B cell (primary cell): ENCODE measurements around the gene HIP1. TPM values are rescaled to one million over a fixed set of nuclear protein-coding genes. Genes with fewer than 3 reads are reported as not detected.

Source experiments
- ATAC-seq: fragments of 200-7000 bp; cut with Tn5 transposase; one replicate; pipeline ENCODE4 v1.10.0; 2021; ENCODE audit warnings: low read depth, mild to moderate bottlenecking, moderate number of reproducible peaks, moderate library complexity
- CTCF ChIA-PET: fragments of 350-600 bp; sonication (Branson Sonifier 250); formaldehyde crosslinking; loops from one replicate; lab custom pipeline; 2021; ENCODE audit warnings: antibody characterized with exemption, inconsistent platforms; lab: Charles Lee
- POLR2A ChIA-PET: fragments of 350-600 bp; sonication (Branson Sonifier 250); formaldehyde crosslinking; loops from one replicate; lab custom pipeline; 2021; ENCODE audit warnings: antibody characterized with exemption; lab: Charles Lee
- DNase-seq: peaks from one replicate; pipeline ENCODE4 v3.0.0; 2013
- H2AFZ ChIP-seq: 2 replicates; pipeline ENCODE4 v1.6.1; 2012; ENCODE audit warnings: mild to moderate bottlenecking, low read depth, low read length; ENCODE audit not compliant: insufficient read depth, poor library complexity, severe bottlenecking
- H3K27ac ChIP-seq, 2 donors: 1 replicate in 1 of 2; 2 replicates in 1 of 2; pipeline ENCODE4 v1.5.1; 2012 to 2013; ENCODE audit warnings: low read length in 2 of 2, mild to moderate bottlenecking in 2 of 2, moderate library complexity in 1 of 2
- H3K27me3 ChIP-seq, 4 experiments: fragments of 200-600 bp in 1 of 4; sonication (generic) in 1 of 4; replicated peaks in 1 of 4; 1 replicate in 2 of 4; 2 replicates in 2 of 4; pipeline versions ENCODE4 v1.6.1 to v1.7.0; 2013 to 2016; ENCODE audit warnings: low read length in 3 of 4, mild to moderate bottlenecking in 2 of 4, mixed read lengths in 1 of 4, moderate library complexity in 1 of 4; ENCODE audit not compliant: insufficient read depth in 4 of 4, control insufficient read depth in 3 of 4; ENCODE audit errors: control extremely low read depth in 1 of 4
- H3K36me3 ChIP-seq, 2 experiments: replicated peaks in 1 of 2; 1 replicate in 1 of 2; 2 replicates in 1 of 2; pipeline versions ENCODE4 v1.6.1 to v1.7.1; 2013; ENCODE audit warnings: low read length in 1 of 2; ENCODE audit not compliant: insufficient read depth in 2 of 2, control insufficient read depth in 1 of 2; ENCODE audit errors: control extremely low read depth in 1 of 2, extremely low read depth in 1 of 2
- H3K4me1 ChIP-seq, 2 donors: fragments of 200-600 bp in 1 of 2; sonication (generic) in 1 of 2; 1 replicate in 1 of 2; 2 replicates in 1 of 2; pipeline versions ENCODE4 v1.5.1 to v1.6.1; 2013 to 2017; ENCODE audit warnings: low read length in 2 of 2; ENCODE audit not compliant: control insufficient read depth in 2 of 2, insufficient read depth in 2 of 2
- H3K4me2 ChIP-seq: replicated peaks from 2 replicates; pipeline ENCODE3; 2012; ENCODE audit warnings: mild to moderate bottlenecking, low read depth, low read length; ENCODE audit not compliant: poor library complexity, severe bottlenecking
- H3K4me3 ChIP-seq, 5 experiments: fragments of 200-600 bp in 1 of 5; sonication (generic) in 1 of 5; 1 replicate in 3 of 5; 2 replicates in 2 of 5; pipeline versions ENCODE4 v1.5.1 to v1.7.0; 2011 to 2016; ENCODE audit warnings: low read length in 4 of 5, mild to moderate bottlenecking in 4 of 5, low read depth in 2 of 5, control low read depth in 1 of 5, moderate library complexity in 1 of 5; ENCODE audit not compliant: insufficient read depth in 1 of 5; ENCODE audit errors: control extremely low read depth in 1 of 5, extremely low read depth in 1 of 5
- H3K79me2 ChIP-seq: fragments of 200-600 bp; sonication (generic); one replicate; pipeline ENCODE4 v1.6.0; 2016; ENCODE audit warnings: low read length; ENCODE audit not compliant: control insufficient read depth, insufficient read depth
- H3K9ac ChIP-seq: fragments of 200-600 bp; sonication (generic); 2 replicates; pipeline ENCODE4 v1.6.1; 2017; ENCODE audit warnings: mild to moderate bottlenecking, low read length, moderate library complexity
- H3K9me3 ChIP-seq, 3 donors: one replicate each; pipeline versions ENCODE4 v1.6.1 to v1.7.1; 2013; ENCODE audit warnings: low read length in 2 of 3; ENCODE audit not compliant: control insufficient read depth in 2 of 3, insufficient read depth in 1 of 3; ENCODE audit errors: control extremely low read depth in 1 of 3
- H4K20me1 ChIP-seq: 2 replicates; pipeline ENCODE4 v1.6.0; 2012; ENCODE audit warnings: mild to moderate bottlenecking, low read length; ENCODE audit not compliant: insufficient read depth, control insufficient read depth, poor library complexity, severe bottlenecking
- H3K27ac Mint-ChIP-seq: one replicate; pipeline ENCODE4 v1.8.0; 2021; ENCODE audit warnings: mixed read lengths
- H3K27me3 Mint-ChIP-seq: one replicate; pipeline ENCODE4 v1.8.0; 2021; ENCODE audit warnings: mixed read lengths
- H3K4me1 Mint-ChIP-seq: one replicate; pipeline ENCODE4 v1.8.0; 2021; ENCODE audit warnings: mixed read lengths
- H3K4me3 Mint-ChIP-seq: one replicate; pipeline ENCODE4 v1.8.0; 2021; ENCODE audit warnings: mixed read lengths
- H3K9me3 Mint-ChIP-seq: one replicate; pipeline ENCODE4 v1.8.0; 2022; ENCODE audit warnings: mixed read lengths; ENCODE audit not compliant: insufficient read depth
- CTCF ChIP-seq: fragments of 200-600 bp; IDR thresholded peaks from one replicate; pipeline ENCODE4 v1.8.0; 2022; ENCODE audit warnings: antibody characterized with exemption, mild to moderate bottlenecking
- EZH2 ChIP-seq: IDR thresholded peaks from 2 replicates; pipeline ENCODE4 v1.6.1; 2012; ENCODE audit warnings: borderline replicate concordance, low read depth, mild to moderate bottlenecking, moderate library complexity, low read length; ENCODE audit not compliant: insufficient read depth, poor library complexity, severe bottlenecking
- WGBS: methylation state at CpG from one replicate; pipeline ENCODE4 v1.1.5; 2013; ENCODE audit warnings: missing lambda C conversion rate; ENCODE audit not compliant: insufficient coverage; 5-methylcytosine and 5-hydroxymethylcytosine counted together
- intact Hi-C: fragments of 100-400 bp; cut with micrococcal nuclease; formaldehyde crosslinking; loops from one replicate; pipeline ENCODE4 v1.10.0; 2022
- polyA plus RNA-seq: library from polyadenylated mRNA; depleted of rRNA; stranded (reverse); fragments of >200 nt; gene quantifications from 2 replicates; pipeline ENCODE4 v1.2.3, GENCODE V29; 2012
- total RNA-seq, 2 donors: library from RNA; stranded (reverse); fragments of 120-200 nt in 1 of 2; gene quantifications; 1 replicate in 1 of 2; 2 replicates in 1 of 2; pipeline versions ENCODE4 v1.2.3 to v1.2.4, GENCODE V29; 2013 to 2022

The HIP1 gene
- total and polyA plus RNA-seq, 2 donors (not counting 1 experiment from before 2014, with no cell fraction given), result 6.5 to 16.7 TPM

DNA sequence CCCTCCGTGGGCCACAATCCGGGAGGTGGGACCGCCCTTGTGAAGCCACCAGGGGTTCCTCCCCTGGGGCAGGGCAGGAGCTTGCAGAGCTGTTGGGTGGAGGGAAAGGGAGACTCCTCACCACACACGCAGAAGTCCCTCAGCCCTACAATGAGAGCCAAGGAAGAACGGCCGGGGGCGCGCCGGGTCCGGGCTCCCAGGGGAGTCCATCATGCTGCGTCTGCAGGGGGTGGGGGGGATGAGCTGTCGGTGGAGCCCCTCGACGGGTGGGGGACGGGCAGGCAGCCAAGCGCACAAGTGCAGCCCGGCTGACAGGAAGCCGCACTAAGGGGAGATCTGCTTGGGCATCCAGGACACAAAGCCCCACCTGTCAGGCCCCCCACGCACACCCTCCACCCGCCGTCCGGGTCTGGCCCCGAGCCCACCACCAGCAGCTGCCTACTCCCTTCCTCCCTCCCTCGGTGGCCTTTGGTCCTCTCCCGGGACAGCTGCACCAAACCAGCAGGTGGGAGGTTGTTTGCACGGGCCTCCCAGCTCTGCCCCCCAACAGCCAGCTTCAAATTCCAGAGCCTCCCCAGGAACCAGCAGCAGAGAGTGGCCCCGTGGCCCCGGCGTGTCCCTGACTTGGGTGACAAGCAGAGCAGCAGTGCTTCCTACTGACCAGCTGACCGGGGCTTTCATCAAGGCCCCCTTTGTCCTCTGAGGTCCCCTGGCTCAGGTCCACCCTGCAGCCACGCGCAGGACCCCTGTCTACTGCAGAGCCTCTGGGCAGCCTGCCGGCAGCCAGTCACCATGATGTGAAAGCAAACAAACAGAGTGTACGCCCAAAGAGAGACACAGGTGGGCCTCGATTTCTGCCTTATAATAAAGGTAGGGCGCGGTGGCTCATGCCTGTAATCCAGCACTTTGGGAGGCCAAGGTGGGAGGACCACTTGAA lies 50.3 kb downstream of the HIP1 start:
- Histone ChIP-seq H3K4me1 (peaks cover 34 to 37% of the 10 kb centered on the region in 2 donors), H2AFZ (peak overlapping the region; percentile 56), H3K27ac (no peak overlapping the region), H4K20me1 (no peaks in the 10 kb centered on the region), H3K9ac (peak overlapping the region; percentile 53), H3K4me2 (peak overlapping the region; percentile 77), H3K79me2 (no peaks in the 10 kb centered on the region), H3K4me3 (peak overlapping the region in 4 of 5 experiments; percentile 8 to 39 (median 28)), H3K27me3 (peaks cover 0 to 5% (median 0%) of the 10 kb centered on the region in 4 experiments), H3K36me3 (no peaks in the 10 kb centered on the region), H3K9me3 (no peaks in the 10 kb centered on the region)
- ChIA-PET CTCF (no interaction called here), POLR2A (interaction anchor here (0.6 kb wide), 1 partner anchor 8 kb away, joined by 6 read pairs; no protein-coding TSS in a partner anchor)
- peak overlapping the region; percentile 74 for H3K4me3 Mint-ChIP-seq
- H3K4me1 Mint-ChIP-seq, result peaks cover 48% of the 10 kb centered on the region
- peak; percentile 59 for ATAC-seq
- intact Hi-C loops, result no loop called here
- H3K27me3 Mint-ChIP-seq, result peaks cover 5% of the 10 kb centered on the region
- peak overlapping the region; percentile 37 for H3K27ac Mint-ChIP-seq
- no peak for TF ChIP-seq CTCF
- no peak for TF ChIP-seq EZH2
- no peaks in the 10 kb centered on the region for H3K9me3 Mint-ChIP-seq
- WGBS, result 28% methylated on average over 24 of the region's 37 CpGs
- DNase-seq, result peak; percentile 42
